ENCODE measurements around the gene HIVEP2.

Gene HIVEP2

GRCh38 chr6:142916881-142917280 is 28.1 kb downstream of the HIVEP2 start:
- no peak for DNase-seq

- no peak for DNase-seq
Measured at GRCh38 chr6:142914937-142915697, 29.9 kb downstream of the HIVEP2 start.

- no peak for DNase-seq
Measured at GRCh38 chr6:142914369-142914768, 30.6 kb downstream of the HIVEP2 start.

GRCh38 chr6:142913511-142914047 is 31.4 kb downstream of the HIVEP2 start:
- no peak for DNase-seq

- no peak for DNase-seq
Measured at GRCh38 chr6:142913036-142913510, 31.9 kb downstream of the HIVEP2 start.

- DNase-seq = no peak
Measured at GRCh38 chr6:142912125-142912524, 32.9 kb downstream of the HIVEP2 start.

GRCh38 chr6:142911430-142911829 is 33.5 kb downstream of the HIVEP2 start:
- DNase-seq = no peak

GRCh38 chr6:142909686-142910085 is 35.3 kb downstream of the HIVEP2 start:
- no peak for DNase-seq

GRCh38 chr6:142908235-142908634 is 36.7 kb downstream of the HIVEP2 start:
- no peak for DNase-seq

- no peak for DNase-seq
Measured at GRCh38 chr6:142907544-142907943, 37.4 kb downstream of the HIVEP2 start.

- no peak for DNase-seq
Measured at GRCh38 chr6:142906945-142907470, 38.0 kb downstream of the HIVEP2 start.

- DNase-seq = no peak
Measured at GRCh38 chr6:142903812-142904211, 41.2 kb downstream of the HIVEP2 start.

- DNase-seq = peak; percentile 14
Measured at GRCh38 chr6:142902636-142903053, 42.3 kb downstream of the HIVEP2 start.

GRCh38 chr6:142901611-142902010 is 43.4 kb downstream of the HIVEP2 start:
- no peak for DNase-seq

GRCh38 chr6:142900227-142900971 is 44.6 kb downstream of the HIVEP2 start:
- no peak for DNase-seq

GRCh38 chr6:142898927-142899895 is 45.8 kb downstream of the HIVEP2 start:
- DNase-seq = no peak

- DNase-seq = no peak
Measured at GRCh38 chr6:142897659-142898058, 47.3 kb downstream of the HIVEP2 start.

- no peak for DNase-seq
Measured at GRCh38 chr6:142896732-142897131, 48.2 kb downstream of the HIVEP2 start.

- DNase-seq = no peak
Measured at GRCh38 chr6:142893088-142893487, 51.9 kb downstream of the HIVEP2 start.

GRCh38 chr6:142892254-142893021 is 52.5 kb downstream of the HIVEP2 start:
- DNase-seq = no peak

- no peak for DNase-seq
Measured at GRCh38 chr6:142891454-142891853, 53.5 kb downstream of the HIVEP2 start.

GRCh38 chr6:142888456-142888855 is 56.5 kb downstream of the HIVEP2 start:
- DNase-seq = no peak
